DMS53 treated with DMSO at 0.1 percent for 48 hours (cell line): Measurements from ENCODE around the gene CYP3A7.
"Not testable (repeated sequence)": the region's sequence is repeated elsewhere in the genome, so short reads cannot be mapped to it uniquely, and the experiment has no call there.

Source experiments
- DNase-seq: peaks from one replicate; lab custom pipeline; 2025; ENCODE audit not compliant: unreplicated experiment; lab: John Stamatoyannopoulos, UW

The CYP3A7 gene

DNA sequence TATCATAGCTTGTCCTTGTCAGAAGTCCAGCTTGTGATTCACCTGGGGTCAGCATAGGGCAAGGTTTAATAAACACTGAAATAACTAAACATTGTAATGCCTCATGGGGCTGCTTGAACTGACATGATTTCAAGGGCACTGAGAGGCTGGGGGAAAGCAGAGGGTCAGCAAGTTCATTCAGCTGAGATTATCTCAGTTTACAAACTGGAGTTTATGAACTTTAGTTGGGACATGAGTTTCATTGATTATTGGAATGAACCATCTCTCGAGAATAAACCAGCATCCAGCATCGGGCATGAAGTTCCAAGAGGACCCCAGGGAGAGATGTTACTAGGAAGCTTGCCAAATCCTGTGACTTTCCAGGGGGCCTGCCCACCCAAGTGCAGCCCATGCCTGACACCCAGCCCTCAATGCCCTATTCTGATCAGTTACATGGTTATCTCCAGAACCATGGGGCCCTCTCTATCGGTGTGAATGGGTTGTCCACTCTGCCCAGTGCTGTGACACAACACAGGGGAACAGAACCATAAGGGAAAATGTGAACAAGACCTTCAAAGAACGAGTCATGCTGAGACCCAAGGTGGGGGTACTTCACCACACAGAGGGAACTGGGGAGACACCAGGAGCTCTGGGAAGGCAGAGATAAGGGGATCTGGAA is 7.9 kb upstream of the CYP3A7 start:
- no peak for DNase-seq

DNA sequence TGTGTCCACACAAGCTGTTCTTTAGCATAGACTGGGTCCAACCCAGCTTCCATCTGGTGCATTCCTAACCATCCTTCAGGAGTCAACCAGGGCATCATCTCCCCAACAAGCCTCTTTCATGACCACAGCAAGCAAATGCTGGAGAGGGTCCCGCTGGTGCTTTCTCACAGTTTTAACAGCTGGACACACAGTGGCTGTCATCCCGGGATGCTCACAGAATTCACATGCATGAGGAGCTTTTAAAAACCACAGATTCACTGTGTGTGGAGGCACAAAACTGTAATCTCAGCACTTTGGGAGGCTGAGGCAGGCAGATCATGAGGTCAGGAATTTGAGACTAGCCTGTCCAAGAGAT is 6.4 kb upstream of the CYP3A7 start:
- no peak for DNase-seq

DNA sequence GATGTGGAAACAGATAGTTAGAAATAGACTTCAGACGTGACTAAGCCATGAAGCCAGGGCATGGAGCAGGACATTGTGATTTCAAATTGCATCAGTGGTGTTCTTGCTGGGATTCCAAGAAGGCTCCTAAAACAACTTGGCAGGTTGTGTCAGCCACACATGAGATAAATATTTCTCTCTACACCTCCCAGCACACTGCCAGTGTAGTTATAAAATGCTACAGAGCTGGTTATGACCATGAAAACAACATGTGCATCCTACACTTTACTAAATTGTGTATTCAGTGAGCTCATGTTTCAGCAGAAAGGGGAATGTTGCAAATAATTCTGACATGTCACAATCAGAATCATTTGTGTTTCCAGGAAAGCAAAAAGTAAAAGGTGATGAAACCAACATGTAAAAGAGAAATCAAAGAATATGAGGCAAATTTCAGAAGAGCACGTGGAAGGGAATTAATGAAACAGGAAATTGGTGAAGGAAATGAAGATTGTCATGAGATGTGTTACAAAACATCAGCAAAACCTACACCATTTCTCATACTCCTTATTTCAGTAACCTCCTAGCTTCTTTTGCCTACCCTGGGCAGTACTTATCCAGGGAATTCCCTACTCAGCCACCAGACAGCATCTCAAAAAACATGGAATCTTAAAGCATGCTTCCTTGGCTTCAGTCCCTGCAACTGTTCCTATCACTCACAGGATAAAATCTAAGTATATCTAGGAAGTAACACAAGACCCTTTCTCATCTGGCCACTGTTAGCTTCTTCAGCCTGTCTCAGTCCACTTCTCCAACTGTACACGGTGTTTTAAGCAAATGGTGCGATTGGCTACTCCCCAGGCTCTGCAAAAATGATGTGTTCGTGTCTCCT is 5.8 kb upstream of the CYP3A7 start:
- no peak for DNase-seq

DNA sequence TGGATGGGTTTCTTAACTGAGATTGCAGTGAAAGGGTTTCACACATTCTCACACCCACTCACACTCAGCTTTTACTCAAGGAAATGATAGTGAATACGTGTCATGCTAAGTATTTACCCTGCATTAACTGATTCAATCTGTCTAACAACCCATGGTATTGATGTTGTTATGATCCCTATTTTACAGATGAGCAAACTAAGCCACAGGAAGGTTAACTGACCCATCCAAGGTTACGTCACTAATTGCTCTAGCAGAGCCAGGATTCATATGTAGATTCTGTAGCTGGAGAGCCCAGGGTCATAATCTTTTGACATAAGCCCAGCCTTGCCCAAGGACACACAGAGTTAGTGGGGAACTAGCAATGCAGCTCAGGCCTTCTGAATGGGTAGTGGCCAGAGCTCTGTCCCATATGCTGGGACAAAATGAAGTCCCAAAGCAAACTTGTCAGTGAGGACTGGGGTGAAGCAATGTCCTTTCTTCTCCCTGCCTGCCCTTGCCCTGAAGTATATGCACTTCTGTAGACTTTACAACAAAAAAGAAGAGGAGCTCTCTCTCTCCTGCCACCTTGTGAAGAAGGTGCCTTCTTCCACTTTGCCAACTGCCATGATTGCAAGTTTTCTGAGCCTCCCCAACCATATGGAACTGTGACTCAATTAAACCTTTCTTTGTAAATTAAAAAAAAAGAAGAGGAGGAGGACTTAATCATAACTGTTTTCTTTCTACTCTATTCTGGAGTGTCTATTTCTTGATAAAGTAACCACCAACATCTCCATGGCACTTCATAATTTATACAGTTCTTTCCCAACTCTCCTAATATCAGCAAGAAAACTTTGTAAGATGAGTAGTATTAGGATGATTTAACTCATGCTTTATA is 4.9 kb upstream of the CYP3A7 start:
- DNase-seq = no peak

- DNase-seq = no peak
Observed at GRCh38 chr7:99737726-99738125, 2.7 kb upstream of the CYP3A7 start.

- DNase-seq = not testable (repeated sequence)
Observed at GRCh38 chr7:99736667-99737066, 1.7 kb upstream of the CYP3A7 start.

- no peak for DNase-seq
Observed at GRCh38 chr7:99733448-99733847, 1.5 kb downstream of the CYP3A7 start.

- no peak for DNase-seq
Observed at GRCh38 chr7:99733003-99733402, 2.0 kb downstream of the CYP3A7 start.

DNA sequence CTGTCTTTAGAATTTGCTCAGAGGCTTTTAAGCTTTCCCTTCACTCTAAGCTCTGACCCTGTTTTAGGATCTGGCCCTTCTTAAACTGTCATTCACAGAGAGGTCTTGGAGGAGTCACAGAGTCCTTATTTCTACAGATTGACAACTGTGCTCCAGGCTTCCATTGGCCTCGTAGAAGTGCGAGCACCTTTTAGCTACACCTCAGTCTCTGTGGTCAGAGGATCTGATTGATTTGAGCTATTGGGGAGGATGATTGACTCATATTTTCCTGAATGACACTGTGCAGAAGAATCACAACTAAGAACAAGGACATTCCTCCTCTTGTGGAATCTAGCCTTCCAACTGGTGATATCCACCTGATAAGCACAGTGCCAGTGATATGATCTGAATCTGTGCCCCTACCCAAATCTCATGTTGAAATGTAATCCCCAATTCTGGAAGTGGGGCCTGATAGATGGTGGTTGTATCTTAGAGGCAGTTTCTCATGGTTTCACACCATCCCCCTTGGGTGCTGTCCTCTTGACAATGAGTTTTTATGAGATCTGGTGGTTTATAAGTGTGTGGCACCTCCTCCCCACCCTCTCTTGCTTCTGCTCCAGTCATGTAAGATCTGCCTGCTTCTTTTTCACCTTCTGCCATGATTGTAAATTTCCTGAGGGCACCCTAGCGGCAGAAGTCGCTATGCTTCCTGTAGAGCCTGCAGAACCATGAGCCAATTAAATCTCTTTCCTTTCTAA is 3.2 kb downstream of the CYP3A7 start:
- DNase-seq = no peak

GRCh38 chr7:99730992-99731391 is 4.0 kb downstream of the CYP3A7 start:
- no peak for DNase-seq

GRCh38 chr7:99730238-99730810 is 4.7 kb downstream of the CYP3A7 start:
- DNase-seq = no peak

DNA sequence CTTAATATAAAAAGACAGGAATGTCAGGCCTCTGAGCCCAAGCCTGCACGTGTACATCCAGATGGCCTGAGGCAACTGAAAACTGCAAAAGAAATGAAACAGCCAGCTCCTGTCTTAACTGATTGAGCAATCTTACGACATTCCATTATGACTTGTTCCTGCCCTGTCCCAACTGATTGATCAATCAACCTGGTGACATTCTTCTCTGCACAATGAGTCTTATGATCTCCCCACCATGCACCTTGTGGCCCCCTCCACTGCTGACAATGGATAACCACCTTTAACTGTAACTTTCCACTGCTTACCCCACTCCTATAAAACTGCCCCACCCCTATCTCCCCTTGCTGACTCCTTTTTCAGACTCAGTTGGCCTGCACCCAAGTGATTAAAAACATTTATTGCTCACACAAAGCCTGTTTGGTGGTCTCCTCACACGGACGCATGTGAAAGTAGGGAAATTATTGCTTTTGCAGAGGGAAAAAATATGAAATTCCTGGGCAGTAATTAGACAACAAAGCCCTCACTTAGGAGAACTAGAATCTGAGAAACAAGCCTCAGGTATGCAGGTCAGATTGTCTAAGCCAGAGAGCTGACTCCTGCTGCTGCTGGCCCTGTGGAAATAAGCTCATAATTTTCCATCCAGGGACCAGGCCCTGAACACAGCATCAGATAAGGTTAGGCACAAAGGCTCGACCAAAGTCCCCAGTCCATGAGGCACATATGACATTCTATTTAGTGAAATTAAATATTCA is 5.3 kb downstream of the CYP3A7 start:
- DNase-seq = no peak

GRCh38 chr7:99728615-99729014 is 6.4 kb downstream of the CYP3A7 start:
- no peak for DNase-seq

GRCh38 chr7:99723201-99723600 is 11.8 kb downstream of the CYP3A7 start:
- not testable (repeated sequence) for DNase-seq

DNA sequence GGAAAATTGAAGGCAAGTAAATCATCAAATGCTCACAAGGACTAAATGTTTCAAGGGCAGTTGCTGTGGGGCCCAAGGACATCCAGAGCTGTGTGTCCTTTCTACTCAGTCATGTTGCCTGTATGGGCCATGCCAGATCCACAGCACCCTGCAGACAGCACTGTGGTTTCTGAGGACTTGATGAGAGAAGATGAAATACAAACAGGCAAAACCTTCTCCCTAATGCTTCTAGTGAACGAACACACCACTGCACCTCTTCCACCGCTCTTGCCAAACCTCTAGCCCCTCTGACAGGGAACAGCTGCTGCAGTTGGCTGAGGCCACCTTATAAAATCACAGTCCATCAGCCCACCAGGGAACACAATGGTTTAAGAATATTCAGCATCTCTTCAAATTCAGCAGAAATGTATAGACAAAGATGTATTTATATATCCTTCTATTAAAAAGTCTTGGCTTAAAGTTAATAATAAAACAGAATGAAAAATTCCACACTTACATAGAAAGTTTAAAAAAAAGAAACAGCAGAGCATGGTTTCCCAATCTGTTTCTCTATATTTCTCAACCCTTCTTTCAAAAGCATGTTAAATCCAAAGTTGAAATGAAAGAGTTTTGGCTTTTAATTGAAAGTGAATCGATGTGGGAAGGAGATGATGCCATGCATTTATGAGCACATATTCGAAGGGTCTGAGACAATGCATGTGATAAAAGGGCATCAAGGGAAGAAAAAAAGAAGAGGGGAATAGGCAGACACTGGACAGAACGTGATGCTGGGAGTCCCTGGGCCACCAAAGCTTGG is 14.0 kb downstream of the CYP3A7 start:
- DNase-seq = no peak

DNA sequence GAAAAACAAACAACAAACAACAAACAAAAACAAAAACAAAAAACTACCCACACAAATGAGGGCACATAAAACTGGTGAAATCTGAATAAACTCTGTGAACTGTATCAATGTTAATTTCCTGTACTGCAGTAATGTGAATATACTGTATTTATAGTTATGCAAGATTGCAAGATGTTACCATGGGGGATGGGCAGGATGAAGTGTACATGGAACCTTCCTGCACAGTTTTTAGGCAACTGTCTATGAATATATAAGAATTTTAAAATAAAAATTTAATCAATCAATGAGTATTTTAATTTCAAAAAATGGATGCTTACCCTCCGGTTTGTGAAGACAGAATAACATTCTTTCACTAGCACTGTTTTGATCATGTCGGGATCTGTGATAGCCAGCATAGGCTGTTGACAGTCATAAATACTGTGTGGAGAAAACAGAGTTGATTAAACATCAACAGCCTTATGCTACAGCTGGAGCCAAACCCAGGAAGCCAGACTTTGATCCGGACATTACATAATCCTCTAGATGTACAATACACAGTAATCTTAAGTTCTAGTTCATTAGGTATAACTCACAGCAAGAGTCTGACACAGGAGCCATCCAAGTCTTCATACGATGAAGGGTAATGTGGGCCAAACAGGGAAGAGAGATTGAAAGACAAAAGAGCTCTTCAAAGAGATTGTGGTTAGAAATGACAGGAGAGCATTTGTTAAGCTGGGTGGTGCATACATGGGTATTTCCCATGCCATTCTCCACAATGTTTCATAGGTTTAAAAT is 14.8 kb downstream of the CYP3A7 start:
- no peak for DNase-seq

DNA sequence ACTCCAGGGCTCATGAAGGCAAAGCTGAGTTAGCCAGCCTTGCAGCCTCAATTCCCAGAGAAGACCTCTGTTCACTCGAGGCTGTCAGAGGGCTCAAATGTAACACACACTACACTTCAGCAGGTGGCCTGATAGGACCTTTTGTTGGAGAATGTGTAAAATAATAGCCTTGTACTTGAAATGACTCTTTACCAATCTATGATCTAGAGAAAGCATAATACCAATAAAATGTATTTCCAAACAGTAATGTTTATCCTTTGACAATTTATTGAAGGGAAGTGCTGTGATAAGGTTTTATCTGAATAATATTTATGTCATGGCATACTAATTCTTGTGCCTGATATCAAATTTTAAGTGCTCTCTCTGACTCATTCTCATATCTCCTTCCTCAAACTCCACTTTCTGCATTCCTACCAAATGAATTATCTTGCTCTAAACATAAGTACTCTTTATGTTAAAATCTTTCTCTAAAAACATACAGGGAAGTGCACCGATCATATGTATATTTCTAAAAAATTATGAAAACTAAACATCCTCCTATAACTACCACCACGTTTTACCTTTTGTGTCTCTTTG is 20.9 kb downstream of the CYP3A7 start:
- no peak for DNase-seq
